HepG2 (cell line): ENCODE data around the gene IRF2BPL.

Experiments used
- ASH2L ChIP-seq: fragments of 300-600, 200-600 bp; sonication (generic); IDR thresholded peaks from 2 replicates; pipeline ENCODE4 v1.7.0; 2017; ENCODE audit warnings: low read depth, mild to moderate bottlenecking, moderate library complexity, mixed read lengths, low read length; ENCODE audit not compliant: insufficient read length
- CEBPG ChIP-seq: IDR thresholded peaks from 2 replicates; pipeline ENCODE4 v1.6.1; 2016
- EP300 ChIP-seq, 3 experiments: sonication (generic) in 1 of 3; formaldehyde crosslinking in 1 of 3; IDR thresholded peaks; 2 replicates each; pipeline versions ENCODE4 v1.5.1 to v1.6.1; 2011 to 2020; ENCODE audit warnings: low read depth in 2 of 3, low read length in 2 of 3, borderline replicate concordance in 1 of 3, improper control_type of control experiment in 1 of 3, mild to moderate bottlenecking in 1 of 3, missing genetic modification reagents in 1 of 3, moderate library complexity in 1 of 3
- MYC ChIP-seq: sonication (generic); formaldehyde crosslinking; IDR thresholded peaks from 2 replicates; pipeline ENCODE4 v1.9.0; 2021; ENCODE audit warnings: missing genetic modification reagents, borderline replicate concordance
- POLR2A ChIP-seq, 2 experiments: IDR thresholded peaks; 2 replicates each; pipeline ENCODE4 v1.6.1; 2011; ENCODE audit warnings: low read depth in 2 of 2, low read length in 2 of 2, mild to moderate bottlenecking in 1 of 2, moderate library complexity in 1 of 2; ENCODE audit not compliant: insufficient read depth in 1 of 2
- ZBTB1 ChIP-seq: sonication (generic); formaldehyde crosslinking; IDR thresholded peaks from 2 replicates; pipeline ENCODE4 v1.4.0; 2020; ENCODE audit warnings: missing genetic modification reagents, borderline replicate concordance
- ZFX ChIP-seq: sonication (generic); formaldehyde crosslinking; IDR thresholded peaks from 2 replicates; pipeline ENCODE4 v1.4.0; 2020; ENCODE audit warnings: mild to moderate bottlenecking, low read depth, missing genetic modification reagents, moderate library complexity
- TF ChIP-seq, protein P1 (sequence below): sonication (generic); formaldehyde crosslinking; IDR thresholded peaks from 2 replicates; pipeline ENCODE4 v1.4.0; 2020; ENCODE audit warnings: low read depth, missing genetic modification reagents
- TF ChIP-seq, protein P2 (sequence below): sonication (generic); formaldehyde crosslinking; IDR thresholded peaks from 2 replicates; pipeline ENCODE4 v1.5.0; 2020; ENCODE audit warnings: mild to moderate bottlenecking, missing genetic modification reagents, moderate library complexity
- TF ChIP-seq, protein P3 (sequence below): sonication (generic); formaldehyde crosslinking; IDR thresholded peaks from 2 replicates; pipeline ENCODE4 v1.5.0; 2020; ENCODE audit warnings: missing genetic modification reagents

DNA sequence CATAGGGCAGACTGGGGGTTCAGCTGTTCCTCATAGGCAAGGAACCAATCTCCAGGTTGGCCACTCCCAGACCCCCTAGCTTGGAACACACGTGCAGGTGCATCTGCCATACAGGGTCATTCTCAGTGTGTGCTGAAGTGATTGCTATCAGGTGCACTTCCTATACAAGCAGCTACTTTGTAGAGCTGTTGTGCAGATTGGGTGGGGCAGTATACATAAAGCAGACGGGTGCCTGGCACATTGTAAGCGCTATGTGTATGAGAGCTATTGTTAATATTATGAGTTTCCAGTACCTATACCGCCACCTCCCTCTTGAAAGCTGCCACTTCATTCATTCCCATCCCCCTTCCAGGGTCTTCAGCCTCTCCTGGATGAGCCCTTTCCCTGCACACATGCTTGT lies 17.3 kb downstream of the IRF2BPL start:
- TF ChIP-seq, protein P1, sequence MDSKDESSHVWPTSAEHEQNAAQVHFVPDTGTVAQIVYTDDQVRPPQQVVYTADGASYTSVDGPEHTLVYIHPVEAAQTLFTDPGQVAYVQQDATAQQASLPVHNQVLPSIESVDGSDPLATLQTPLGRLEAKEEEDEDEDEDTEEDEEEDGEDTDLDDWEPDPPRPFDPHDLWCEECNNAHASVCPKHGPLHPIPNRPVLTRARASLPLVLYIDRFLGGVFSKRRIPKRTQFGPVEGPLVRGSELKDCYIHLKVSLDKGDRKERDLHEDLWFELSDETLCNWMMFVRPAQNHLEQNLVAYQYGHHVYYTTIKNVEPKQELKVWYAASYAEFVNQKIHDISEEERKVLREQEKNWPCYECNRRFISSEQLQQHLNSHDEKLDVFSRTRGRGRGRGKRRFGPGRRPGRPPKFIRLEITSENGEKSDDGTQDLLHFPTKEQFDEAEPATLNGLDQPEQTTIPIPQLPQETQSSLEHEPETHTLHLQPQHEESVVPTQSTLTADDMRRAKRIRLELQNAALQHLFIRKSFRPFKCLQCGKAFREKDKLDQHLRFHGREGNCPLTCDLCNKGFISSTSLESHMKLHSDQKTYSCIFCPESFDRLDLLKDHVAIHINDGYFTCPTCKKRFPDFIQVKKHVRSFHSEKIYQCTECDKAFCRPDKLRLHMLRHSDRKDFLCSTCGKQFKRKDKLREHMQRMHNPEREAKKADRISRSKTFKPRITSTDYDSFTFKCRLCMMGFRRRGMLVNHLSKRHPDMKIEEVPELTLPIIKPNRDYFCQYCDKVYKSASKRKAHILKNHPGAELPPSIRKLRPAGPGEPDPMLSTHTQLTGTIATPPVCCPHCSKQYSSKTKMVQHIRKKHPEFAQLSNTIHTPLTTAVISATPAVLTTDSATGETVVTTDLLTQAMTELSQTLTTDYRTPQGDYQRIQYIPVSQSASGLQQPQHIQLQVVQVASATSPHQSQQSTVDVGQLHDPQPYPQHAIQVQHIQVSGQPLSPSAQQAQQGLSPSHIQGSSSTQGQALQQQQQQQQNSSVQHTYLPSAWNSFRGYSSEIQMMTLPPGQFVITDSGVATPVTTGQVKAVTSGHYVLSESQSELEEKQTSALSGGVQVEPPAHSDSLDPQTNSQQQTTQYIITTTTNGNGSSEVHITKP = no peak
- TF ChIP-seq ZBTB1 (no peak), ZFX (CRISPR knock-in tag) (no peak), POLR2A (IDR thresholded peaks at IDR 0.05; ENCODE audit: insufficient read depth in 1 of 2, low read depth in 2 of 2, low read length in 2 of 2) (no peak), ASH2L (no peak), MYC (CRISPR knock-in tag) (no peak), EP300 (IDR thresholded peaks at IDR 0.05; ENCODE audit: low read depth in 2 of 2, low read length in 2 of 2) (no peak), EP300 (CRISPR knock-in tag; IDR thresholded peaks at IDR 0.05; ENCODE audit: borderline replicate concordance) (no peak), CEBPG (no peak)
- TF ChIP-seq, protein P2, sequence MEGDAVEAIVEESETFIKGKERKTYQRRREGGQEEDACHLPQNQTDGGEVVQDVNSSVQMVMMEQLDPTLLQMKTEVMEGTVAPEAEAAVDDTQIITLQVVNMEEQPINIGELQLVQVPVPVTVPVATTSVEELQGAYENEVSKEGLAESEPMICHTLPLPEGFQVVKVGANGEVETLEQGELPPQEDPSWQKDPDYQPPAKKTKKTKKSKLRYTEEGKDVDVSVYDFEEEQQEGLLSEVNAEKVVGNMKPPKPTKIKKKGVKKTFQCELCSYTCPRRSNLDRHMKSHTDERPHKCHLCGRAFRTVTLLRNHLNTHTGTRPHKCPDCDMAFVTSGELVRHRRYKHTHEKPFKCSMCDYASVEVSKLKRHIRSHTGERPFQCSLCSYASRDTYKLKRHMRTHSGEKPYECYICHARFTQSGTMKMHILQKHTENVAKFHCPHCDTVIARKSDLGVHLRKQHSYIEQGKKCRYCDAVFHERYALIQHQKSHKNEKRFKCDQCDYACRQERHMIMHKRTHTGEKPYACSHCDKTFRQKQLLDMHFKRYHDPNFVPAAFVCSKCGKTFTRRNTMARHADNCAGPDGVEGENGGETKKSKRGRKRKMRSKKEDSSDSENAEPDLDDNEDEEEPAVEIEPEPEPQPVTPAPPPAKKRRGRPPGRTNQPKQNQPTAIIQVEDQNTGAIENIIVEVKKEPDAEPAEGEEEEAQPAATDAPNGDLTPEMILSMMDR (CRISPR knock-in tag) = no peak
- TF ChIP-seq, protein P3, sequence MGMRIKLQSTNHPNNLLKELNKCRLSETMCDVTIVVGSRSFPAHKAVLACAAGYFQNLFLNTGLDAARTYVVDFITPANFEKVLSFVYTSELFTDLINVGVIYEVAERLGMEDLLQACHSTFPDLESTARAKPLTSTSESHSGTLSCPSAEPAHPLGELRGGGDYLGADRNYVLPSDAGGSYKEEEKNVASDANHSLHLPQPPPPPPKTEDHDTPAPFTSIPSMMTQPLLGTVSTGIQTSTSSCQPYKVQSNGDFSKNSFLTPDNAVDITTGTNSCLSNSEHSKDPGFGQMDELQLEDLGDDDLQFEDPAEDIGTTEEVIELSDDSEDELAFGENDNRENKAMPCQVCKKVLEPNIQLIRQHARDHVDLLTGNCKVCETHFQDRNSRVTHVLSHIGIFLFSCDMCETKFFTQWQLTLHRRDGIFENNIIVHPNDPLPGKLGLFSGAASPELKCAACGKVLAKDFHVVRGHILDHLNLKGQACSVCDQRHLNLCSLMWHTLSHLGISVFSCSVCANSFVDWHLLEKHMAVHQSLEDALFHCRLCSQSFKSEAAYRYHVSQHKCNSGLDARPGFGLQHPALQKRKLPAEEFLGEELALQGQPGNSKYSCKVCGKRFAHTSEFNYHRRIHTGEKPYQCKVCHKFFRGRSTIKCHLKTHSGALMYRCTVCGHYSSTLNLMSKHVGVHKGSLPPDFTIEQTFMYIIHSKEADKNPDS (CRISPR knock-in tag) = no peak
